HL-60 (cell line): ENCODE results near the gene DAB2IP.

Source experiments
- DNase-seq, 2 experiments: peaks; one replicate each; pipeline ENCODE4 v3.0.0-alpha.2; 2010 to 2020; ENCODE audit warnings: low read depth in 1 of 2, low spot score in 1 of 2
- H3K27ac ChIP-seq: fragments of 250-450 bp; sonication (Bioruptor Pico); replicated peaks from 2 replicates; pipeline ENCODE4 v1.5.1; 2020; ENCODE audit warnings: mild to moderate bottlenecking, moderate library complexity
- H3K27me3 ChIP-seq: fragments of 250-450 bp; sonication (Bioruptor Pico); 2 replicates; pipeline ENCODE4 v1.5.1; 2021; ENCODE audit warnings: mild to moderate bottlenecking, moderate library complexity; ENCODE audit not compliant: insufficient read depth, poor library complexity, severe bottlenecking
- H3K4me3 ChIP-seq: replicated peaks from 2 replicates; pipeline ENCODE4 v1.5.1; 2011; ENCODE audit warnings: mild to moderate bottlenecking, control low read depth, low read length; ENCODE audit not compliant: insufficient read depth
- CTCF ChIP-seq: IDR thresholded peaks from one replicate; pipeline ENCODE4 v1.5.1; 2011; ENCODE audit warnings: low read length, control low read depth, inconsistent platforms; ENCODE audit not compliant: insufficient read depth
- GABPA ChIP-seq: IDR thresholded peaks from 2 replicates; pipeline ENCODE4 v1.6.1; 2012; ENCODE audit warnings: low read depth
- POLR2AphosphoS5 ChIP-seq: IDR thresholded peaks from 2 replicates; pipeline ENCODE4 v1.6.1; 2012; ENCODE audit warnings: low read depth
- SPI1 ChIP-seq: IDR thresholded peaks from 2 replicates; pipeline ENCODE4 v1.6.1; 2012; ENCODE audit warnings: low read depth, mild to moderate bottlenecking, borderline replicate concordance
- TF ChIP-seq, protein P1 (sequence below): IDR thresholded peaks from 2 replicates; pipeline ENCODE4 v1.6.1; 2012; ENCODE audit warnings: low read depth; ENCODE audit not compliant: insufficient replicate concordance

The DAB2IP gene

GRCh38 chr9:121771418-121771817 lies 120.0 kb downstream of the DAB2IP start:
- DNase-seq: no peak
- no peak for TF ChIP-seq POLR2AphosphoS5
- no peak for TF ChIP-seq CTCF
- no peak for TF ChIP-seq SPI1
- no peak for TF ChIP-seq GABPA
- TF ChIP-seq, protein P1, sequence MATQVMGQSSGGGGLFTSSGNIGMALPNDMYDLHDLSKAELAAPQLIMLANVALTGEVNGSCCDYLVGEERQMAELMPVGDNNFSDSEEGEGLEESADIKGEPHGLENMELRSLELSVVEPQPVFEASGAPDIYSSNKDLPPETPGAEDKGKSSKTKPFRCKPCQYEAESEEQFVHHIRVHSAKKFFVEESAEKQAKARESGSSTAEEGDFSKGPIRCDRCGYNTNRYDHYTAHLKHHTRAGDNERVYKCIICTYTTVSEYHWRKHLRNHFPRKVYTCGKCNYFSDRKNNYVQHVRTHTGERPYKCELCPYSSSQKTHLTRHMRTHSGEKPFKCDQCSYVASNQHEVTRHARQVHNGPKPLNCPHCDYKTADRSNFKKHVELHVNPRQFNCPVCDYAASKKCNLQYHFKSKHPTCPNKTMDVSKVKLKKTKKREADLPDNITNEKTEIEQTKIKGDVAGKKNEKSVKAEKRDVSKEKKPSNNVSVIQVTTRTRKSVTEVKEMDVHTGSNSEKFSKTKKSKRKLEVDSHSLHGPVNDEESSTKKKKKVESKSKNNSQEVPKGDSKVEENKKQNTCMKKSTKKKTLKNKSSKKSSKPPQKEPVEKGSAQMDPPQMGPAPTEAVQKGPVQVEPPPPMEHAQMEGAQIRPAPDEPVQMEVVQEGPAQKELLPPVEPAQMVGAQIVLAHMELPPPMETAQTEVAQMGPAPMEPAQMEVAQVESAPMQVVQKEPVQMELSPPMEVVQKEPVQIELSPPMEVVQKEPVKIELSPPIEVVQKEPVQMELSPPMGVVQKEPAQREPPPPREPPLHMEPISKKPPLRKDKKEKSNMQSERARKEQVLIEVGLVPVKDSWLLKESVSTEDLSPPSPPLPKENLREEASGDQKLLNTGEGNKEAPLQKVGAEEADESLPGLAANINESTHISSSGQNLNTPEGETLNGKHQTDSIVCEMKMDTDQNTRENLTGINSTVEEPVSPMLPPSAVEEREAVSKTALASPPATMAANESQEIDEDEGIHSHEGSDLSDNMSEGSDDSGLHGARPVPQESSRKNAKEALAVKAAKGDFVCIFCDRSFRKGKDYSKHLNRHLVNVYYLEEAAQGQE: no peak
- H3K27ac ChIP-seq: no peak overlapping the region
- H3K27me3 ChIP-seq: no peaks in the 10 kb centered on the region
- no peak overlapping the region for H3K4me3 ChIP-seq

DNA sequence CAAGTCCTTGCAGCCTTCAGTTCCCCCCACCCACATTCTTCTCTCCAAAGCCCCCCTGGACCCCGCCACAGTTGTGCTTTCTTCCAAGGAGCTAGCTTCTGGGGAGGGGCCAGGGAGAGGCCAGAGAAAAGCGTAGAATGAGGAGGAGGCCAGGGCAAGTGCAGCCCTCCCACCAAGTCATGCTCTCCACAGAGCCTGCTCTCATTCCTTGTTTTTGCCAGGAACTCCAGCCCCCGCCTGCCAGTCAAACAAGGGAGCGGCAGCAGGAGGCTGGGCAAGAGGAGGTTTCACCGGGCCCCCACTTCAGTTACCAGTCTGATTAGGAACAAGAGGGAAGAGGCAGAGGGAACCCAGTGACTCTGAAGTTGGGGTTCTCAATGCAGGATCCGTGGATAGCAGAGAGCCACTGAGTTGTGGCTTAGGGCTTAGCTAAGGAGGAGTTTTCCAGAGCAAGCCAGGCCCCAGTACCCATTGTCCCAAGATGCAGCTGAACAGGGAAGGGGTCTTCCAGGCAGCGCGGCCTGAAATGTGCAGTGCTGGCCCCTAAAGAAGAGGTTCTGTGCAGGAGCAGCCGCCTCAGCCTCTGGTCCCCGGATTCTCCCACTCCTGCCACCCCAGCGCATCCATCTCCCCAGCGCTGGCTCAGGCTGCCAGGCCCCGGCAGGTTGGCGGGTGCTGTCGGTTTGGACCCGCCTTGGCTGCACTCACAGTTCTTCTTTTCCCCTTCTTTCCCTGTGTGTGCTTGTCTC lies 120.6 kb downstream of the DAB2IP start:
- no peak overlapping the region for H3K27ac ChIP-seq

DNA sequence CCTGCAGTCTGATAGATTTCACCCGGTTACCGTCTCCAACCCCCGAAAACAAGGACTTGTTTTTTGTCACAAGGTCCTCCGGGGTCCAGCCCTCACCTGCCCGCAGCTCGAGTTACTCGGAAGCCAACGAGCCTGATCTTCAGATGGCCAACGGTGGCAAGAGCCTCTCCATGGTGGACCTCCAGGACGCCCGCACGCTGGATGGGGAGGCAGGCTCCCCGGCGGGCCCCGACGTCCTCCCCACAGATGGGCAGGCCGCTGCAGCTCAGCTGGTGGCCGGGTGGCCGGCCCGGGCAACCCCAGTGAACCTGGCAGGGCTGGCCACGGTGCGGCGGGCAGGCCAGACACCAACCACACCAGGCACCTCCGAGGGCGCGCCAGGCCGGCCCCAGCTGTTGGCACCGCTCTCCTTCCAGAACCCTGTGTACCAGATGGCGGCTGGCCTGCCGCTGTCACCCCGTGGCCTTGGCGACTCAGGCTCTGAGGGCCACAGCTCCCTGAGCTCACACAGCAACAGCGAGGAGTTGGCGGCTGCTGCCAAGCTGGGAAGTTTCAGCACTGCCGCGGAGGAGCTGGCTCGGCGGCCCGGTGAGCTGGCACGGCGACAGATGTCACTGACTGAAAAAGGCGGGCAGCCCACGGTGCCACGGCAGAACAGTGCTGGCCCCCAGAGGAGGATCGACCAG lies 121.3 kb downstream of the DAB2IP start:
- Histone ChIP-seq H3K27me3 (peaks cover under 1% of the 10 kb centered on the region), H3K4me3 (no peak overlapping the region), H3K27ac (no peak overlapping the region)
- TF ChIP-seq SPI1: no peak
- TF ChIP-seq POLR2AphosphoS5: no peak
- TF ChIP-seq GABPA: no peak
- TF ChIP-seq, protein P1: no peak
- no peak for DNase-seq

More for the DNA sequence above, 120.6 kb downstream of the DAB2IP start:
- Histone ChIP-seq H3K4me3 (no peak overlapping the region), H3K27me3 (no peaks in the 10 kb centered on the region)
- TF ChIP-seq, protein P1: no peak
- TF ChIP-seq SPI1 (no peak), GABPA (no peak), POLR2AphosphoS5 (no peak), CTCF (no peak)
- DNase-seq: no peak
